GM12873 (cell line): ENCODE data around the gene LY6G6C.

Experiments used
- TF ChIP-seq, protein P1 (sequence below): IDR thresholded peaks from 2 replicates; pipeline ENCODE4 v1.5.1; 2012; ENCODE audit warnings: low read depth, mild to moderate bottlenecking, moderate library complexity, low read length, control low read depth; ENCODE audit not compliant: insufficient read depth; ENCODE audit errors: missing control alignments

LY6G6C gene

DNA sequence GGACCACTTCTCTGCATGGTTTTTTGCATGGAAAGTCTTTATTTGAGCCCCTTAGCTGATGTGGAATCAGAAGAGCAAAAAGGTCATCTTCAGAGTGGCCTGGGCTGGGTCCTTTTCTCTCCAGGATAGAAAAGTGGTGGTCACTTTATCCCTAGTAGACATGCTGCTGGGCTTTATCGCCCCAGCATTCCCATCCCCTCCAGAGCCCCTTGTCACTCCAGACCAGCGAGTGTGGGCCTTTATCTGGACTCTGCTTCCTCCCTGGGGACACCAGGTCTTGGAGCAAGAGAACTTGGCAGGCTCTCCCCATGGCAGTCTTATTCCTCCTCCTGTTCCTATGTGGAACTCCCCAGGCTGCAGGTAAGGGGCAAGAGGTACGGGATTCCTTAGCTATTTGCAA lies 14.9 kb downstream of the LY6G6C start, which contains the start of gene LY6G6F:
Gene LY6G6F (plus strand): TSS at position 268 of the 400 bp plus-strand sequence. CDS start 41 bp downstream, at position 309.
- TF ChIP-seq, protein P1, sequence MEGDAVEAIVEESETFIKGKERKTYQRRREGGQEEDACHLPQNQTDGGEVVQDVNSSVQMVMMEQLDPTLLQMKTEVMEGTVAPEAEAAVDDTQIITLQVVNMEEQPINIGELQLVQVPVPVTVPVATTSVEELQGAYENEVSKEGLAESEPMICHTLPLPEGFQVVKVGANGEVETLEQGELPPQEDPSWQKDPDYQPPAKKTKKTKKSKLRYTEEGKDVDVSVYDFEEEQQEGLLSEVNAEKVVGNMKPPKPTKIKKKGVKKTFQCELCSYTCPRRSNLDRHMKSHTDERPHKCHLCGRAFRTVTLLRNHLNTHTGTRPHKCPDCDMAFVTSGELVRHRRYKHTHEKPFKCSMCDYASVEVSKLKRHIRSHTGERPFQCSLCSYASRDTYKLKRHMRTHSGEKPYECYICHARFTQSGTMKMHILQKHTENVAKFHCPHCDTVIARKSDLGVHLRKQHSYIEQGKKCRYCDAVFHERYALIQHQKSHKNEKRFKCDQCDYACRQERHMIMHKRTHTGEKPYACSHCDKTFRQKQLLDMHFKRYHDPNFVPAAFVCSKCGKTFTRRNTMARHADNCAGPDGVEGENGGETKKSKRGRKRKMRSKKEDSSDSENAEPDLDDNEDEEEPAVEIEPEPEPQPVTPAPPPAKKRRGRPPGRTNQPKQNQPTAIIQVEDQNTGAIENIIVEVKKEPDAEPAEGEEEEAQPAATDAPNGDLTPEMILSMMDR: no peak

- TF ChIP-seq, protein P1: no peak
Observed at GRCh38 chr6:31705931-31706330, 15.6 kb downstream of the LY6G6C start.

DNA sequence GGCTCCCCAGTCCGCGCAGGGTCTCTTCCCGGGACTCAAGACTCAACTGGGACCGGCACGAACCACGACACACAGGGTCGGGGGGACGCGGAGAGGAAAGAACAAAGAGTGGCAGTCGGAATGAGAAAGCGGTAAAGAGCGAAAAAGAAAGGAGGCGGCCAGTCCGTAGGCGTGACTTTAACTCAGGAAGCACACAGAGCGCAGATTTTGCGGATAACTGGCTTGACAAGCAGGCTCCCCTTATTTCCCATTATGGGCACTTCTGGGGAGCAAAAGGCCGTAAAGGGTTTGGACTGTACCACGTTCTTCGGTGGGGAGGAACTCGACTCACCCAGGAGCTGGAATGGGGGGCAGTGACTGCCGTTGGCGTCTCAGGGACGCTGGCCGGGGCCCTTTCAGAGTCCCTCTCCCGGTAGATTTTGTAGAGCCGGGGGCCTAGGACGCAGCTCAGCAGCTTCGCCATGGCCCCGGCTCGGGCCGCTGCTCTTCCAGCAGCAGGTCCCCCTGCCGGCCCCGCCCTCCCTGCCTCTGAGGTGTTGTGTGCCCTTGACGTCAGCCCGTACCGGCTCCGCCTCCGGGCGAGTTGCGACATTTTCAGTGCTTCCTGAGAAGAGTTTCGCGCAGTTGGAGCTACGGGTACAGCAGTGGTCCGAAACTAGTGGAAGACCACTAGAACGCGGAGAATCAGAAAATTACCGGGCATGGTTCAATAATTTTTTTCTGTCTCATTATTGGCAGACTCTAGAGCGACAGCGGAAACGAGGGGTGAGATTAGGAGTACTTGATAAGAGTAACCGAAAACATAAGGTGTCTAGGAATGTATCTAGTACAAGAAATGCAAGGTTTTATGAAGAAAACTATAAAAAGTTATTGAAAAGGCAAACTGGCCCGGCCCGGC lies 18.5 kb downstream of the LY6G6C start, which contains the start of gene ABHD16A:
Gene ABHD16A (minus strand): TSS at position 506 of the 898 bp plus-strand sequence. CDS start 43 bp downstream, at position 463.
- TF ChIP-seq, protein P1: no peak

GRCh38 chr6:31702405-31702818 lies 19.1 kb downstream of the LY6G6C start:
- TF ChIP-seq, protein P1: no peak

GRCh38 chr6:31701666-31702404 lies 19.7 kb downstream of the LY6G6C start:
- TF ChIP-seq, protein P1: no peak

- TF ChIP-seq, protein P1: no peak
Observed at GRCh38 chr6:31700740-31701401, 20.7 kb downstream of the LY6G6C start.
